ENCODE results near the gene RIMBP3C.
"Not testable (repeated sequence)": the region's sequence is repeated elsewhere in the genome, so short reads cannot be mapped to it uniquely, and the experiment has no call there.

Gene RIMBP3C

DNA sequence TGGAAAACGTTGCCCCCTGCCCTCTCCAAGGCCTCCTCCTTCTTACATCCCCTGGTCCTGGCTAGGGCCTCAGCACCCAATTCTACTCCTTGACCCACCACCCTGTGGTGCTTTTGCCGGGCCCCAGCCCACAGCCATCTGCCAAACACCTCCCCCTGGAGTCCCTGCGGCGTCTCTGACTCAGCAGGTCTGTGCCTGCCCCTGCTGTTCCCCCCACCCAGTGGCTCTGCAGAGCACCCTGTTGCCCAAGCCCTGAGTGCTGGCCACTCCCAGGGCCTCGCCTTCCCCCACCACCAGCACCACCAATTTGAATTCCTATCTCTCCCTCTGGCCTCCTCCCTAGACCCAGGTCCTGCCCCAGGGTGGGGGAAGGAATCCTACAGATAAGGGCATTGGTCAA, 19.7 kb downstream of the RIMBP3C start:
- DNase-seq (ENCODE audit: low read depth in 2 of 2), result not testable (repeated sequence)

DNA sequence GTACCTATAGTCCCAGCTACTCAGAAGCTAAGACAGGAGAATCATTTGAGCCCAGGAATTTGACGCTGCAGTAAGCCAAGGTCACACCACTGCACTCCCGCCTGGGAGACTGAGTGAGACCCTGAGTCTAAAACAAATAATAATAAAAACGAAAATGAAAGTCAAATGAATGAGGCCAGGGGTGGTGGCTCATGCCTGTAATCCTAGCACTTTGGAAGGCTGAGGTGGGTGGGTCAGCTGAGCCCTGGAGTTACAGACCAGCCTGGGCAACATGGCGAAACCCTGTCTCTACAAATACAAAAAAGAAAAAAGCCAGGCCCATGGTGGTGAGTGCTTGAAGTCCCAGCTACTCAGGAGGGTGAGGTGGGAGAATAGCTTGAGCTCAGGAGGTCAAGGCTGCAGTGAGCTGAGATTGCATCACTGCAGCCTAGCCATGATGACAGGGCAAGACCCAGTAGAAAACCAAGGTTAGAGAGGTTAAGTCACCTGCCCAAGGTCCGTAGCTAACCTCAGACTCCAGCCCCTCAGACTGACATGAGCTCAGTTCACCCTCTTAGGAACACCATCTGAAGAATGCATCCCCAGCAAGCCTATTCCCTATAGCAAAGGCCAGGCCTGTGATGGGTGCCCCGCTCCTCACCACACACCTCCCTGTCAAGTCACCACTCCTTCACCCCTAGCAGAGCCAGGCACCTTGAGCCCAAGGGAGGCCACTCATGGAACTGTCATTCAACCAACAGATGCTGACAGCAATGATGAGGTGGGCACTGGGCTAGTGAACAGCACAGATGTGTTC, 24.4 kb downstream of the RIMBP3C start:
- not testable (repeated sequence) for DNase-seq (ENCODE audit: low read depth in 2 of 2)

DNA sequence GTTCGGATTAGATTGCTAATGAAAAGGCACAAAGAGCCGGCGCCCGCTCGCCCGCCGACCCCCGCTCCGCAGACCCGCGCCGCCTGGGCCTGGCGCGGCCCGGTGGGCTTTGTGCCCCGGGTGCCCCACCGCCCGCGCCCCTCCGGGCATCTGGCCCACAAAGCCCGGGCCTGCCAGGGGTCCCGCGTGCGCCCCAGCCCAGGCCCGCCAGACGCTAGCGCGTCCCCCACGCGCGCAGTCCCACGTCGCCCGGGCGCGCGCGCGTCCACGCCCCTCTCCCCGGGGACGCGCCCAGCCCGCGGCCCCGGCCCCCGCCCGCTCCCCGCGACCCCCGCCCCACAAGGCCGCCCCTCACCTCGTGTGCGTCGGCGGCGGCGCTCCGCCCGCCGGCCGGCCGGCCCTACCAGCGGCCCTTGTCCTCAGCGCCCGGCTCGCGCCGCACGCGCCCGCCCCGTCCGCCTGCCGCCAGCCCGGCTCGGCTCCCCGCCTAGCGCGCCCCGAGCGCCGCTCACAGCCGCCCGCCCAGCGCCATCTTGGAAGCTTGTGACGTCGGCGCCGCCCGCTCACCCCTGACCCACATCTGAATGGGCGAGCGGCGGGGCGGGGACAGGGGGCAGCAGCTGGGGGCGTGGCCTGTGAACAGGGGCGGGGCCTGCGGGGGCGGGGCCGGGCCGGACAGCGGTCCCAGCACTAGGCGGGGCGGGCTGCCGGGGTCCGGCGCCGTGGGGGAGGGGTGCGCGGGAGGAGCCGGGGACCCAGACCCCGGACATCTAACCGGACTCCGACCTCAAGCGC, 34.1 kb downstream of the RIMBP3C start:
- not testable (repeated sequence) for DNase-seq (ENCODE audit: low read depth in 2 of 2)

DNA sequence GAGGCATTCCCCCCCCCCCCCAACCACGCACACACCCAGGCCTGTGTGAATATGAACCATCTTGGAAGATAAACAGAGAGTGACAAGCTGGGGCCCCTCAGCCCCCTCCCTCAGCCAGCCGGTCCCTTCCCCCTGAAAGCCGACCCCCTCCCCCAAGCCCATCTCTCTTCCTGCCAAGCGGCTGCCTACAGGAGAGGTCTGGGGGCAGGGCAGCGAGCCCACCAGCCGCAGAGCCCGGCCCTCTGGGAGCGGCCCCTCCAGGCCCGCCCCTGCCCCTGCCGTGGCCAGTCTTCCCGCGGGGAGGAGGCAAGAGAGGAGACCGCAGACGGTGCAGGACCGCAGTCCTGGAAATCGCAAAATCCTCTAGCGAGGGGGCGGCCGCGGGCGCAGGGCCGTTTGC, 34.7 kb downstream of the RIMBP3C start:
- DNase-seq (ENCODE audit: low read depth in 2 of 2), result not testable (repeated sequence)

DNA sequence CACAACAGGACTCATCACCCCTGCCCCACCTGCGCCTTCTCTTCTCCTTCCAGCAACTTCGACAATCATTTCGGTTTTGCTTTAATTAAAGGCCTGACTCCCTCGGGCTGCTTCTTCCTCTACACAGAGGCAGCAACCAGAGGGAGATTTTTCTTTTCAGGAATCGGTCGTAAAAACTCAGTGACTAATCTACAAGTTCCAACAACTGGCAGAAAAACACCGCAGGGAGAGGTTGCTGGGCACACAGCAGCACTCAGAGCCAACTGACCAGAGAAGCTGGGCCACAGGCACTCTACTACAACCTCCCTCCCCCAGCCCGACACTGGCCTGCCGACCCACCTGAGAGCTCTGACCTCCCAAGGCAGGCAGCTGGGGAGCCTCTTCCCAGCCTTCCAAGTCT, 36.0 kb downstream of the RIMBP3C start:
- not testable (repeated sequence) for DNase-seq (ENCODE audit: low read depth in 2 of 2)

DNA sequence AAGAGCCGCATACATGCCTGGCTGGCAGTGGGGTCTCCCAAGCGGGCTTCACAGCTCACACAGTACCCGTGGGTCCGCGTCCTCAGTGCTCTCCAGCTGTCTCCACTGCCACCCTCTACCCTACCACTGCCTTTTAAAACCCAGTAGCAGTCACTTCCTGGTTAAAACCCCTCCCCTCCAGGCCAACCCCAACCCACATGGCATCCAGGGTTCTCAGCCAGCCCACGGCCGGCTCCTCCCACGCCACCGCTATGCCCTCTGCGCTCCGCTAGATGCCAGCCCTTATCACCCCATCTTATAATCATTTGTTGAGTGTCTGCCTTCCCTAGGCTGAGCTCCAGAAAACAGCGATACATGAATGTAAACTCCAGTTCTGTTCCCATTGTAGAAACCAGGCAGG, 37.1 kb downstream of the RIMBP3C start:
- not testable (repeated sequence) for DNase-seq (ENCODE audit: low read depth in 2 of 2)

DNA sequence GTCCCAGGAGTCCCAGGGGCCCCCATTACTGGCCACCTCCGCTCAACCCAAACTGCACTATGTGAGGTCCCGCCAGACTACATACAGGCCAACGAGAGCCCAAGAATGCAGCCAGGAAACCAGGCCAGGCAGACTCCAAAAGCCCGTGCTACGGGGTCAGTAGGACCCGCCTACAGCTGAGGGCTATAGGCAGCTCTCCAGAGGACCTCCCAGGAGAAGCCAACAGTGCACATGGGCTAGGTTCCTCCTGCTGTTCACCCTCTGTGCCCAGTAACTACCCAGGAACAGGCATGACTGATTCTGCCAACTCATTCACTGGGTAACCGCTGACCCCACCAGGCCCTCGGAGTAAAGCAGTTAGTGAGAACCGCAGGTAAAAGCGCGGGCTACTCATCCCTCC, 39.2 kb downstream of the RIMBP3C start:
- not testable (repeated sequence) for DNase-seq (ENCODE audit: low read depth in 2 of 2)

DNA sequence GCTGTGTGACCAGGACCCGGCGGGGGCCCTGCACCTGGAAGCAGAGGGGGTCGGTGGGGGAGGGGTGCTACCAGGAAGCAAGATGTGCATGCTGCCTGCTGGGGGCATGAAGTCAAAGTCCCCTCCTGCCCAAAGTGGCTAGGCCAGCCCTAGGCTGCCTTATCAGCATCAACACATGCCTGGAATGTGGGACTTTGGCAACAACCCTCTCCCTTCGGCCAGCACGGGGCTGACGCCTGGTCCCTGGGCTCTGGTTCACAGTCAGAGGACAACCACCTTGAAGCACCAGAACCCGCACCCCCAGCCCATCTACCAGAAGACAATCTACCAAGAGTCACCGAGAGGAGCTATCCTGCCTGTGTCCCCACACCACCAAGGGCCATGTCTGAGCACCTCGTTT, 40.9 kb downstream of the RIMBP3C start:
- DNase-seq (ENCODE audit: low read depth in 2 of 2), result not testable (repeated sequence)

DNA sequence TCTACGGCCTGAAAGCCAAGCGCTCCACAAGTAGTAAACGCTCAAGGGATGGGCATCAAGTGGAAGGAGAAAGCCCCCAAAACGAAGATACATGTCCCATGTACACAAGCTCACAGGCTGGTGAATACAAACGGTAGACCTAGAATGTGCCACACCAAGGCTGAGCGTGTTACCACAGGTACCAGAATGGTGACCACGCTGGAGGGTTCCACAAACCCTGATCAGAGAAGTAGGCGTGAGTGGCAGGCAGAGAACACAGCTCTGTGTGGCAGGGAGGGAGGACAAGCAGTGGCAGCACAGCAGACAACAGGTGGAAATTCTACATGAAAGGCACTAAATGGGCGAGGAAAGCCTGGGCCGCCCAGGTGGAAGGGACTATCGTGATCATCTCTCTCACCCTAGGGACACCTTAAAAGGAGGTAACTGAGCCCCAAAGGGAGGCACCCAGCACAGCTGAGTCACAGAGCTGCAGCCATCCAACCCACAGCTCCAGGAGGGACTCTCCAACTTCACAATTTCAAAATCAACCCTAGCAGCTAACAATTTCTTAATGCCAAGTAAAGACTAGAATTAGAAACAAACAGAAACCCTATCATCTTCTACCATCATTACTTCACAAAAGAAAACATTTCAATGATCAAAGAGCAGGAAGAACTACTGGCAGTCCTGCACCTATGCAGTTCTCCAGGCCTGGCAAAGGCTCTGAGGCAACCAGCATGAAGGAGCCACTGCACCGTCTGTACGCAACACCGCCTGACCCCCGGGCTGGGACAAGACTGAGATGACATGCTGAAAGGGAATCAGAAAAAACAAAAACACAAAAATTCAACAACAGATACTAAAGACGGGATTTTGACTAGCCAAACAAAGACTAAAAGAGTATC, 51.4 kb downstream of the RIMBP3C start:
- DNase-seq (ENCODE audit: low read depth in 2 of 2), result not testable (repeated sequence)

DNA sequence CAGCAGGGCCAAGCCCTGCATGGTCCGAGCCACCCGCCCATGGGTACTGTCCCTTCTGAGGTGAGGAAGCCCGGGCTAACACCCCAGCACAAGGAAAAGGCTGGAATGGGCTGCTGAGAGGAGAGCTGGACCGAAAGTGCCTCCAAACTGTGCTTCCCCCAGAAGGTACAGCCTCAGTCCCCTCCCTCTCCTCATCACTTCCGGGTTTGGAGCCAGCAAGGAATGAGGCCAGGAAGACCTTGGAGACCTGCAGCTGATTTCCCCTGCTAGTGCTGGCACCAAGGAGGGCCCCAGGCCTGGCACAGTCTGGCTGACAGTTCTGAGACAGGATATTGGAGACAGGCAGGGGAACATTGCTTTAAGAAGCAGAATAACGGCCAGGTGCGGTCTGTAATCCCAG, 52.8 kb downstream of the RIMBP3C start:
- DNase-seq (ENCODE audit: low read depth in 2 of 2), result not testable (repeated sequence)

DNA sequence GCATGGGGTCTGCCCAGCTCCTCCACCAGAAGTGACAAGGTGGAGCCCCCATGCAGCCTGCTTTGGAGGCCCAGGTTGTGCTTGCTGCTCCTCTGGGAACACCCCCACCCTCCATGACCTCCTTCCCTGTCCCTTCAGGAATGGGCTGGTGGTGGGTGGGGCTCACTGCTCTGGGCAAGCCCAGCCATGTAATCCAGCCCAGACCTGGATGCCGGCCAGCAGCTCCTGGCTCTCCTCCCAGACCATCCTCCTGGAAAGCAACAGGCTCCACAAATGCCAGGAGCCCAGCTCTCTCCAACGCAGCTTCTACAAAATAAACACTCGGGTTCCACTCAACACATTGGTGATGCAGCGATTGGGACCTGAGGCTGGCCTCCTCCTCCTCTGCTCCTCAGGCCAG, 53.3 kb downstream of the RIMBP3C start:
- not testable (repeated sequence) for DNase-seq (ENCODE audit: low read depth in 2 of 2)
